Stimulated activated CD4-positive, alpha-beta T cell treated with anti-CD3 and anti-CD28 coated beads, TNF-alpha, amount 100 ng/mL, for 1 hour (primary cell): Measurements from ENCODE around the gene RCOR2.
"Not testable (repeated sequence)": the region's sequence is repeated elsewhere in the genome, so short reads cannot be mapped to it uniquely, and the experiment has no call there.

ENCODE experiments used
- DNase-seq, 3 donors: peaks; one replicate each; pipeline ENCODE4 v3.0.0-alpha.2; 2020; ENCODE audit warnings: low read depth in 3 of 3, low spot score in 1 of 3

Gene RCOR2

GRCh38 chr11:63916837-63917691 lies at the start of gene RCOR2:
Gene RCOR2, minus strand, starts transcription at chr11:63917164. Its CDS starts 708 bp downstream, at chr11:63916456.
- DNase-seq: peak in 2 of 3 donors; percentile 41 to 47

GRCh38 chr11:63966444-63966843 lies 49.5 kb upstream of the RCOR2 start:
- no peak for DNase-seq

GRCh38 chr11:63963895-63964294 lies 46.9 kb upstream of the RCOR2 start:
- not testable (repeated sequence) for DNase-seq

GRCh38 chr11:63961608-63962412 lies 44.8 kb upstream of the RCOR2 start:
- no peak for DNase-seq

- no peak for DNase-seq
Measured at GRCh38 chr11:63958008-63958407, 41.0 kb upstream of the RCOR2 start.

GRCh38 chr11:63952570-63952969 lies 35.6 kb upstream of the RCOR2 start:
- no peak for DNase-seq

GRCh38 chr11:63951779-63952536 lies 35.0 kb upstream of the RCOR2 start:
- no peak for DNase-seq

- DNase-seq: peak in 2 of 3 donors; percentile 14 to 28
Measured at GRCh38 chr11:63945477-63946163, 28.7 kb upstream of the RCOR2 start.

GRCh38 chr11:63944987-63945386 lies 28.0 kb upstream of the RCOR2 start:
- no peak for DNase-seq

GRCh38 chr11:63942803-63943202 lies 25.8 kb upstream of the RCOR2 start:
- DNase-seq: no peak

- DNase-seq: no peak
Measured at GRCh38 chr11:63941901-63942300, 24.9 kb upstream of the RCOR2 start.

- no peak for DNase-seq
Measured at GRCh38 chr11:63940786-63941185, 23.8 kb upstream of the RCOR2 start.

- no peak for DNase-seq
Measured at GRCh38 chr11:63939397-63939891, 22.5 kb upstream of the RCOR2 start.

GRCh38 chr11:63938479-63939396 lies 21.8 kb upstream of the RCOR2 start, which contains the start of gene NAA40:
Gene NAA40, plus strand, starts transcription at chr11:63939002. Its CDS starts 95 bp downstream, at chr11:63939097.
- peak; percentile 81 to 82 (median 81) for DNase-seq

- no peak for DNase-seq
Measured at GRCh38 chr11:63937713-63938478, 20.9 kb upstream of the RCOR2 start.

GRCh38 chr11:63933459-63933858 lies 16.5 kb upstream of the RCOR2 start:
- no peak for DNase-seq

GRCh38 chr11:63931876-63932275 lies 14.9 kb upstream of the RCOR2 start:
- no peak for DNase-seq

- no peak for DNase-seq
Measured at GRCh38 chr11:63931045-63931444, 14.1 kb upstream of the RCOR2 start.

GRCh38 chr11:63929616-63930015 lies 12.7 kb upstream of the RCOR2 start:
- DNase-seq: no peak
